ENCODE measurements around the gene E2F1. TPM values are rescaled to one million over a fixed set of nuclear protein-coding genes. Genes with fewer than 3 reads are reported as not detected.

Gene E2F1
- total and polyA plus RNA-seq, 2 donors (not counting 1 experiment from before 2014, with no cell fraction given): 2.4 to 2.7 TPM

DNA sequence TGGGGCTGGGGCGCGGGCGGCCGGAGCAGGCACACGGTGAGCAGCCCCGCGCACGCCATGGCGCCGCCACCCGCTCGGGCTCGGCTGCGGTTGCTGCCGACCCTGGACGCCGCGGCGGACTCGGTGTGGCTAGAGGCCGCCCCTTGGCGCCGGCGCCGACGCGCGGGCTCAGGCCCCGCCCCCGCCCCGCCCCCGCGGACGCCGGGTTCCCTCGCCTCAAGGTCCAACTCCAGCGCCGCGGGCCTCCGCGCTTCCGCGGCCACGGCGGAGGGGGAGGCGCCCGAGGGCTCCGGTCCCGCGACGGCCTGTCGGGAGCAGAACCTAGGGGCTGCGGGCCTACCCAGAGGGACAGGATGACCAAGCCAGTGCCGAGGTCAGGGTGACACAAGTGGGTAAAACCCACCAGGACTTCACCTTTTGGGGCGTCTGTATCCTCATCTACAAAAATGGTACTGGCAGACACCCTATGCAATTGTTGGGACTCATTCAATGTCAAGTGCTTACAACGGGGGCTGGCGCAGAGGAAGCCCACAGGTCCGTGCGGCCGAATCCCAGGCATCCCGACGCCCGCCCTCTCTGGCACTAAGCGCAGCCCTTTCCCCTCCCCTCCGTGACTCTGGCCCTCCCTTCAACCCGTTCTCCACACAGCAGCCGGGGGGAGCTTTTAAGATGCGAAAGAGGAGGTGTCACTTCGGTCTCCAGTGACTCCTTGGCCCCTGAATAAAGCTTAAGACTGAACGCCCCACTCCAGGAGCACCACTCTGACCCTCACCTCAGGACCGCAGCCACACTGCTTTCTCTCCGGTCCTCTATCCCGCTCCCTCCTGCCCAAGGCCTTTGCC lies 11.7 kb downstream of the E2F1 start, which contains the start of gene NECAB3:
Gene NECAB3, minus strand, starts transcription at position 135 of the 842 bp plus-strand sequence. Its CDS starts 76 bp downstream, at position 59.
- ATAC-seq (ENCODE audit: low read depth) (peak; percentile 94), DNase-seq (peak; percentile 71)
- intact Hi-C loops (cut with micrococcal nuclease): loop anchor here (1.0 to 2.0 kb wide), 4 partner anchors 8 to 56 kb away; partner anchors contain the start of genes ACTL10, E2F1, PXMP4 and ZNF341
- peak within 1 kb of the TSS; percentile 36 to 66 (median 51) for H3K4me3 ChIP-seq (ENCODE audit: control extremely low read depth in 1 of 5, extremely low read depth in 1 of 5, insufficient read depth in 1 of 5, low read depth in 2 of 5, low read length in 4 of 5)
- peak within 1 kb of the TSS; percentile 57 for H3K27ac Mint-ChIP-seq
- ChIA-PET CTCF (interaction anchor here (0.9 kb wide), 1 partner anchor 8 kb away, joined by 3 read pairs; the partner anchor contains the start of gene ACTL10), POLR2A (interaction anchor here (0.6 to 1.0 kb wide), 2 partner anchors 11 to 190 kb away, joined by 3 to 4 read pairs; no protein-coding TSS in a partner anchor)
- TF ChIP-seq EZH2 (IDR thresholded peaks at IDR 0.05; ENCODE audit: borderline replicate concordance, insufficient read depth, low read depth, low read length, poor library complexity, severe bottlenecking) (no peak), CTCF (IDR thresholded peaks at IDR 0.05) (no peak)
- H3K4me1 Mint-ChIP-seq: peaks cover 30% of the 10 kb centered on the region
- H3K4me1 ChIP-seq (ENCODE audit: control insufficient read depth in 2 of 2, insufficient read depth in 2 of 2, low read length in 2 of 2): peaks cover 23 to 28% of the 10 kb centered on the region in 2 donors
- H3K27ac ChIP-seq (ENCODE audit: low read length in 2 of 2): no peak within 1 kb of the TSS
- WGBS (ENCODE audit: insufficient coverage): 9% methylated on average over 71 of the region's 73 CpGs
- peak within 1 kb of the TSS; percentile 84 for H3K4me3 Mint-ChIP-seq
- H3K4me2 ChIP-seq (replicated peaks; ENCODE audit: low read depth, low read length, poor library complexity, severe bottlenecking): peak within 1 kb of the TSS; percentile 95
- H4K20me1 ChIP-seq (ENCODE audit: control insufficient read depth, insufficient read depth, low read length, poor library complexity, severe bottlenecking): no peaks in the 10 kb centered on the region
- H3K79me2 ChIP-seq (ENCODE audit: control insufficient read depth, insufficient read depth, low read length): peaks cover 3% of the 10 kb centered on the region
- H2AFZ ChIP-seq (ENCODE audit: insufficient read depth, low read depth, low read length, poor library complexity, severe bottlenecking): peak within 1 kb of the TSS; percentile 84
- no peaks in the 10 kb centered on the region for H3K9me3 Mint-ChIP-seq (ENCODE audit: insufficient read depth)
- H3K9me3 ChIP-seq (ENCODE audit: control extremely low read depth in 1 of 3, control insufficient read depth in 2 of 3, insufficient read depth in 1 of 3, low read length in 2 of 3): no peaks in the 10 kb centered on the region
- no peaks in the 10 kb centered on the region for H3K27me3 ChIP-seq (replicated peaks in 1 of 4; ENCODE audit: control extremely low read depth in 1 of 4, control insufficient read depth in 3 of 4, insufficient read depth in 4 of 4, low read length in 3 of 4)
- H3K27me3 Mint-ChIP-seq: no peaks in the 10 kb centered on the region
- H3K9ac ChIP-seq (ENCODE audit: low read length): peak within 1 kb of the TSS; percentile 65
- H3K36me3 ChIP-seq (replicated peaks in 1 of 2; ENCODE audit: control extremely low read depth in 1 of 2, control insufficient read depth in 1 of 2, extremely low read depth in 1 of 2, insufficient read depth in 2 of 2, low read length in 1 of 2): no peaks in the 10 kb centered on the region

Data from B cell (primary cell).